ENCODE results near the gene GJB3.

GRCh38 chr1:34779526-34779925 lies 1.5 kb upstream of the GJB3 start:
- TF ChIP-seq POLR2A (IDR thresholded peaks at IDR 0.05; ENCODE audit: low read depth, low read length) = no peak
- TF ChIP-seq POLR2AphosphoS5 (IDR thresholded peaks at IDR 0.05; ENCODE audit: low read depth, low read length) = no peak
